WERI-Rb-1 (cell line): Measurements from ENCODE around the gene CDC42EP2.

Source experiments
- DNase-seq: peaks from one replicate; pipeline ENCODE4 v3.0.0-alpha.2; 2020
- H3K27ac ChIP-seq: fragments of 250-450 bp; sonication (Bioruptor Pico); 2 replicates; pipeline ENCODE4 v1.5.1; 2020; ENCODE audit warnings: mild to moderate bottlenecking, moderate library complexity
- H3K27me3 ChIP-seq: fragments of 250-450 bp; sonication (Bioruptor Pico); 2 replicates; pipeline ENCODE4 v1.5.1; 2021; ENCODE audit warnings: mild to moderate bottlenecking, low read depth, moderate library complexity; ENCODE audit not compliant: insufficient read depth, severe bottlenecking
- H3K36me3 ChIP-seq: fragments of 250-450 bp; sonication (Bioruptor Pico); 2 replicates; pipeline ENCODE4 v1.5.1; 2020; ENCODE audit warnings: mild to moderate bottlenecking, moderate library complexity
- H3K4me3 ChIP-seq: 2 replicates; pipeline ENCODE4 v1.5.1; 2011; ENCODE audit warnings: low read depth, mild to moderate bottlenecking, control low read depth, low read length
- H3K9me3 ChIP-seq: fragments of 250-450 bp; sonication (Bioruptor Pico); 2 replicates; pipeline ENCODE4 v1.5.1; 2021; ENCODE audit warnings: mild to moderate bottlenecking, moderate library complexity; ENCODE audit not compliant: severe bottlenecking
- CTCF ChIP-seq: IDR thresholded peaks from 2 replicates; pipeline ENCODE4 v1.5.1; 2011; ENCODE audit warnings: low read depth, mild to moderate bottlenecking, control low read depth, inconsistent platforms, low read length

The CDC42EP2 gene

GRCh38 chr11:65353376-65353775, 38.7 kb downstream of the CDC42EP2 start:
- Histone ChIP-seq H3K27ac (no peak overlapping the region; the same call in 1 of the 2 replicates), H3K4me3 (no peak overlapping the region), H3K36me3 (peaks cover 43% of the 10 kb centered on the region), H3K9me3 (no peaks in the 10 kb centered on the region), H3K27me3 (no peaks in the 10 kb centered on the region)
- no peak for TF ChIP-seq CTCF
- no peak for DNase-seq

GRCh38 chr11:65353900-65354264, 39.2 kb downstream of the CDC42EP2 start:
- Histone ChIP-seq H3K27me3 (no peaks in the 10 kb centered on the region), H3K27ac (peak overlapping the region; percentile 68), H3K4me3 (peak overlapping the region; percentile 51), H3K9me3 (no peaks in the 10 kb centered on the region), H3K36me3 (peaks cover 38% of the 10 kb centered on the region)
- TF ChIP-seq CTCF: no peak
- peak; percentile 32 for DNase-seq

- peak; percentile 99 for DNase-seq
- 0 out of 2 replicates have a peak, but pooled peaks have one; percentile 12 for TF ChIP-seq CTCF
- no peaks in the 10 kb centered on the region for H3K9me3 ChIP-seq
- H3K27ac ChIP-seq: peak within 1 kb of the TSS; percentile 81
- peak within 1 kb of the TSS; percentile 51 for H3K4me3 ChIP-seq
- H3K36me3 ChIP-seq: peaks cover 32% of the 10 kb centered on the region
- no peaks in the 10 kb centered on the region for H3K27me3 ChIP-seq
Observed at GRCh38 chr11:65354265-65355012, 39.8 kb downstream of the CDC42EP2 start, which contains the start of gene TIGD3. TIGD3 (plus strand) TSS chr11:65354751; CDS start chr11:65355809, 1,058 bp downstream.

- H3K9me3 ChIP-seq: no peaks in the 10 kb centered on the region
- peak; percentile 82 for DNase-seq
- H3K27ac ChIP-seq: peak overlapping the region; percentile 81
- peaks cover 25% of the 10 kb centered on the region for H3K36me3 ChIP-seq
- no peak for TF ChIP-seq CTCF
- H3K27me3 ChIP-seq: no peaks in the 10 kb centered on the region
- H3K4me3 ChIP-seq: peak overlapping the region; percentile 49
Observed at GRCh38 chr11:65355013-65355775, 40.5 kb downstream of the CDC42EP2 start.

GRCh38 chr11:65355776-65356393, 41.2 kb downstream of the CDC42EP2 start:
- H3K4me3 ChIP-seq: peak overlapping the region; percentile 49
- H3K36me3 ChIP-seq: peaks cover 19% of the 10 kb centered on the region
- no peaks in the 10 kb centered on the region for H3K9me3 ChIP-seq
- DNase-seq: no peak
- H3K27ac ChIP-seq: peak overlapping the region; percentile 72
- no peak for TF ChIP-seq CTCF
- no peaks in the 10 kb centered on the region for H3K27me3 ChIP-seq
